GM12878 (cell line): ENCODE measurements around the gene SLC17A2. TPM values are rescaled to one million over a fixed set of nuclear protein-coding genes. Genes with fewer than 3 reads are reported as not detected.
A peak's percentile ranks its signal among the peaks of the same experiment; 100 is the strongest.

Source experiments
- ATAC-seq: fragments of 200-7000 bp; cut with Tn5 transposase; 3 replicates; pipeline ENCODE4 v1.9.1; 2020; ENCODE audit warnings: mild to moderate bottlenecking, moderate library complexity
- BruUV-seq: library from RNA; stranded (reverse); fragments of 400-500 nt; replicated peaks from 2 replicates; lab custom pipeline; 2021; lab: Mats Ljungman, UMichigan
- CTCF ChIA-PET: fragments of 300-600 bp; sonication (Branson Sonifier 250); formaldehyde crosslinking; extraction: SDS; loops from one replicate; lab custom pipeline; 2021; ENCODE audit warnings: inconsistent platforms; lab: Yijun Ruan, JAX
- POLR2A ChIA-PET: fragments of 350-600 bp; formaldehyde crosslinking; extraction: SDS; loops from one replicate; lab custom pipeline; 2021; ENCODE audit warnings: inconsistent platforms; lab: Charles Lee
- RAD21 ChIA-PET: fragments of 300-600 bp; sonication (Branson Sonifier 250); formaldehyde crosslinking; loops from one replicate; lab custom pipeline; 2023; ENCODE audit warnings: antibody characterized with exemption; ENCODE audit not compliant: unreplicated experiment; lab: Charles Lee
- SMC1A ChIA-PET: fragments of 300-600 bp; sonication (Branson Sonifier 250); formaldehyde crosslinking; loops from one replicate; lab custom pipeline; 2023; ENCODE audit not compliant: unreplicated experiment, uncharacterized antibody; lab: Charles Lee
- DNase-seq: peaks from one replicate; pipeline ENCODE4 v3.0.0-alpha.2; 2011; ENCODE audit warnings: low read depth, low spot score
- FAIRE-seq: peaks from 3 replicates; lab custom pipeline; 2011; peaks lifted over from hg19 to GRCh38; lab: Jason Lieb, UNC
- H2AFZ ChIP-seq: 2 replicates; pipeline ENCODE4 v1.6.0; 2011; ENCODE audit warnings: low read depth, low read length, control low read depth; ENCODE audit not compliant: control insufficient read depth
- H3K27ac ChIP-seq: 2 replicates; pipeline ENCODE4 v1.5.1; 2011; ENCODE audit warnings: control low read depth; ENCODE audit not compliant: control insufficient read depth, insufficient read depth
- H3K27me3 ChIP-seq, 2 experiments: replicated peaks in 1 of 2; 2 replicates each; pipeline versions ENCODE4 v1.6.0 to v1.6.1; 2011; ENCODE audit warnings: low read length in 1 of 2; ENCODE audit not compliant: control insufficient read depth in 2 of 2, insufficient read depth in 2 of 2
- H3K36me3 ChIP-seq, 2 experiments: 2 replicates each; pipeline ENCODE4 v1.5.1; 2011; ENCODE audit warnings: low read length in 1 of 2; ENCODE audit not compliant: control insufficient read depth in 2 of 2, insufficient read depth in 2 of 2
- H3K4me1 ChIP-seq: 2 replicates; pipeline ENCODE4 v1.6.1; 2011; ENCODE audit warnings: mild to moderate bottlenecking, low read length, moderate library complexity, mixed read lengths; ENCODE audit not compliant: control insufficient read depth, insufficient read depth
- H3K4me2 ChIP-seq: 2 replicates; pipeline ENCODE4 v1.6.0; 2011; ENCODE audit warnings: control low read depth; ENCODE audit not compliant: control insufficient read depth, insufficient read depth
- H3K4me3 ChIP-seq: fragments of 200-600 bp; sonication (generic); 2 replicates; pipeline ENCODE4 v1.5.1; 2016
- H3K79me2 ChIP-seq: 2 replicates; pipeline ENCODE4 v1.6.0; 2011; ENCODE audit warnings: low read length; ENCODE audit not compliant: control insufficient read depth, insufficient read depth
- H3K9ac ChIP-seq: 2 replicates; pipeline ENCODE4 v1.8.0; 2011; ENCODE audit warnings: low read length, control low read depth, mixed read lengths; ENCODE audit not compliant: control insufficient read depth, insufficient read depth
- H3K9me3 ChIP-seq: replicated peaks from 3 replicates; pipeline ENCODE4 v1.5.1; 2011; ENCODE audit warnings: mild to moderate bottlenecking, low read length; ENCODE audit not compliant: control insufficient read depth, insufficient read depth
- H4K20me1 ChIP-seq: 2 replicates; pipeline ENCODE4 v1.6.0; 2011; ENCODE audit not compliant: control insufficient read depth, insufficient read depth
- DPF2 ChIP-seq: fragments of 450-650 bp; IDR thresholded peaks from 2 replicates; pipeline ENCODE4 v1.6.1; 2017; ENCODE audit warnings: mild to moderate bottlenecking
- E2F8 ChIP-seq: fragments of 450-650 bp; IDR thresholded peaks from 2 replicates; pipeline ENCODE4 v1.6.1; 2018; ENCODE audit warnings: mild to moderate bottlenecking, low read depth, moderate library complexity; ENCODE audit not compliant: partially characterized antibody
- ETV6 ChIP-seq, 2 experiments: fragments of 450-650 bp in 1 of 2; IDR thresholded peaks in 1 of 2; conservative IDR thresholded peaks in 1 of 2; 2 replicates each; pipeline ENCODE4 v1.6.1; 2014; ENCODE audit warnings: antibody characterized with exemption in 1 of 2, borderline replicate concordance in 1 of 2, low read depth in 1 of 2, mild to moderate bottlenecking in 1 of 2, moderate library complexity in 1 of 2
- FOS ChIP-seq: IDR thresholded peaks from 3 replicates; pipeline ENCODE4 v1.6.1; 2011; ENCODE audit warnings: borderline replicate concordance; ENCODE audit not compliant: insufficient read length; ENCODE audit errors: extremely low read depth
- HCFC1 ChIP-seq: fragments of 150-350 bp; IDR thresholded peaks from 2 replicates; pipeline ENCODE4 v1.6.1; 2014; ENCODE audit warnings: low read length
- HDAC6 ChIP-seq: fragments of 200-600 bp; sonication (generic); IDR thresholded peaks from one replicate; pipeline ENCODE4 v1.8.0; 2017; ENCODE audit warnings: antibody characterized with exemption; ENCODE audit not compliant: unreplicated experiment
- IRF3 ChIP-seq: fragments of 450-650 bp; IDR thresholded peaks from 2 replicates; pipeline ENCODE4 v1.6.1; 2014; ENCODE audit warnings: mild to moderate bottlenecking
- IRF4 ChIP-seq: IDR thresholded peaks from 2 replicates; pipeline ENCODE4 v1.6.1; 2011; ENCODE audit warnings: low read depth, low read length
- LARP7 ChIP-seq: fragments of 450-650 bp; IDR thresholded peaks from 2 replicates; pipeline ENCODE4 v1.6.1; 2017; ENCODE audit warnings: mild to moderate bottlenecking
- NRF1 ChIP-seq: conservative IDR thresholded peaks from 2 replicates; pipeline ENCODE4 v1.6.1; 2011; ENCODE audit warnings: mild to moderate bottlenecking, low read depth, low read length, improper control_type of control experiment
- PAX5 ChIP-seq: IDR thresholded peaks from 2 replicates; pipeline ENCODE4 v1.6.1; 2011; ENCODE audit warnings: low read depth, low read length, borderline replicate concordance
- PBX3 ChIP-seq: IDR thresholded peaks from 2 replicates; pipeline ENCODE4 v1.6.1; 2011; ENCODE audit warnings: mild to moderate bottlenecking, low read depth, low read length, moderate library complexity; ENCODE audit not compliant: insufficient replicate concordance
- SIN3A ChIP-seq: IDR thresholded peaks from 2 replicates; pipeline ENCODE4 v1.6.1; 2012; ENCODE audit warnings: low read depth, low read length, improper control_type of control experiment
- SPI1 ChIP-seq: IDR thresholded peaks from 2 replicates; pipeline ENCODE4 v1.6.1; 2011; ENCODE audit warnings: low read depth, mild to moderate bottlenecking, low read length, moderate library complexity, borderline replicate concordance; ENCODE audit not compliant: insufficient read depth
- TARDBP ChIP-seq: IDR thresholded peaks from 2 replicates; pipeline ENCODE4 v1.6.1; 2016; ENCODE audit warnings: borderline replicate concordance
- TCF12 ChIP-seq: IDR thresholded peaks from 2 replicates; pipeline ENCODE4 v1.6.1; 2011; ENCODE audit warnings: low read depth, mild to moderate bottlenecking, low read length
- ZNF384 ChIP-seq: IDR thresholded peaks from 2 replicates; pipeline ENCODE4 v1.6.1; 2012; ENCODE audit warnings: low read depth, mild to moderate bottlenecking, low read length, improper control_type of control experiment, borderline replicate concordance
- WGBS: methylation state at CpG from one replicate; pipeline ENCODE4 v1.1.6; 2016; ENCODE audit warnings: low lambda C conversion rate; ENCODE audit not compliant: insufficient replicate concordance, insufficient coverage; ENCODE audit errors: missing lambda C conversion rate; 5-methylcytosine and 5-hydroxymethylcytosine counted together
- in situ Hi-C: fragments of 300-500 bp; cut with MboI; formaldehyde crosslinking; loops from 9 replicates; pipeline ENCODE4 v1.14.3; 2018; ENCODE audit warnings: mixed read lengths
- intact Hi-C: fragments of 100-400 bp; cut with micrococcal nuclease; formaldehyde crosslinking; loops from one replicate; pipeline ENCODE4 v1.14.2; 2022; ENCODE audit not compliant: unreplicated experiment
- polyA plus RNA-seq, 11 experiments: library from polyadenylated mRNA; depleted of rRNA in 4 of 11; unstranded in 6 of 11; stranded (reverse) in 5 of 11; fragments of >200 nt; fragmentation: Nextera tagmentation in 4 of 11; fragmentation: Illumina TruSeq in 1 of 11; extraction: Ambion mirVana in 4 of 11; extraction: Trizol in 1 of 11; gene quantifications; 1 replicate in 1 of 11; 2 replicates in 10 of 11; pipeline versions ENCODE4 v1.2.1 to v1.2.3, GENCODE V29; 2011 to 2016; ENCODE audit warnings: inconsistent platforms in 2 of 11, missing spikeins in 2 of 11, low read depth in 1 of 11
- total RNA-seq, 4 experiments: library from RNA; depleted of rRNA in 3 of 4; stranded (reverse); fragments of >200 nt in 3 of 4; fragmentation: Illumina TruSeq in 1 of 4; extraction: Trizol in 1 of 4; gene quantifications; 2 replicates each; pipeline versions ENCODE4 v1.2.1 to v1.2.3, GENCODE V29; 2013 to 2021

The SLC17A2 gene
- total and polyA plus RNA-seq, 10 of the 15 experiments (the other 5 are each of a cell fraction or from before 2014, with no cell fraction given) = not detected

GRCh38 chr6:25962149-25963127, 31.9 kb upstream of the SLC17A2 start, which contains the start of gene TRIM38:
TSS of gene TRIM38 (plus strand) at chr6:25962802. CDS start at chr6:25966523, 3,721 bp downstream.
- Histone ChIP-seq H3K4me1 (peaks cover 33% of the 10 kb centered on the region), H2AFZ (peak within 1 kb of the TSS; percentile 85), H3K9me3 (peaks cover 2% of the 10 kb centered on the region; the same call in 2 of the 3 replicates), H3K4me3 (peak within 1 kb of the TSS; percentile 99), H4K20me1 (peaks cover 7% of the 10 kb centered on the region), H3K79me2 (peaks cover 45% of the 10 kb centered on the region), H3K36me3 (peaks cover 5 to 20% of the 10 kb centered on the region in 2 experiments; a peak in 3 of 4 replicates), H3K9ac (peak within 1 kb of the TSS; percentile 99), H3K4me2 (peak within 1 kb of the TSS; percentile 65), H3K27ac (peak within 1 kb of the TSS; percentile 99), H3K27me3 (no peaks in the 10 kb centered on the region)
- peak; percentile 95 for FAIRE-seq
- SMC1A ChIA-PET = interaction anchor here (0.6 to 1.8 kb wide), 18 partner anchors 8 to 824 kb away, joined by 3 to 7 read pairs (median 4); a partner anchor contains a TSS
- ATAC-seq = peak; percentile 84
- 0% methylated on average over 11 of the region's 11 CpGs for WGBS
- RAD21 ChIA-PET = interaction anchor here (0.8 to 2.7 kb wide), 6 partner anchors 15 to 59 kb away, joined by 3 to 27 read pairs (median 4); a partner anchor contains a TSS
- CTCF ChIA-PET = interaction anchor here (0.8 to 5.3 kb wide), 14 partner anchors 8 to 243 kb away, joined by 3 to 62 read pairs (median 4); no protein-coding TSS in a partner anchor
- POLR2A ChIA-PET = interaction anchor here (0.5 to 3.5 kb wide), 12 partner anchors 8 to 1947 kb away, joined by 3 to 27 read pairs (median 4); a partner anchor contains a TSS
- BruUV-seq = TSS peak; percentile 91
- in situ Hi-C loops = no loop called here
- intact Hi-C loops = loop anchor here (1.0 kb wide), 1 partner anchor 30 kb away; no protein-coding TSS in a partner anchor
- peak; percentile 85 for DNase-seq
- TF ChIP-seq HCFC1 (no peak), ZNF384 (no peak), PBX3 (no peak), IRF4 (peak; percentile 70; the same call in 1 of the 2 replicates), TCF12 (peak; percentile 35; the same call in 1 of the 2 replicates), SIN3A (no peak), FOS (no peak), ETV6 (conservative IDR thresholded peaks at IDR 0.05 in 1 of 2, IDR thresholded peaks at IDR 0.05 in 1 of 2; ENCODE audit: borderline replicate concordance in 1 of 2, low read depth in 1 of 2) (peak in 1 of 2 experiments; percentile 79; a peak in 1 of 4 replicates), PAX5 (peak; percentile 7; the same call in 1 of the 2 replicates), TARDBP (no peak), HDAC6 (no peak), LARP7 (no peak), IRF3 (no peak), DPF2 (peak; percentile 72), SPI1 (peak; percentile 93), NRF1 (no peak), E2F8 (peak; percentile 21)
